ENCODE data around the gene PCLO.

The PCLO gene

GRCh38 chr7:82904871-82905270 lies 257.8 kb downstream of the PCLO start:
- TF ChIP-seq, protein P1, sequence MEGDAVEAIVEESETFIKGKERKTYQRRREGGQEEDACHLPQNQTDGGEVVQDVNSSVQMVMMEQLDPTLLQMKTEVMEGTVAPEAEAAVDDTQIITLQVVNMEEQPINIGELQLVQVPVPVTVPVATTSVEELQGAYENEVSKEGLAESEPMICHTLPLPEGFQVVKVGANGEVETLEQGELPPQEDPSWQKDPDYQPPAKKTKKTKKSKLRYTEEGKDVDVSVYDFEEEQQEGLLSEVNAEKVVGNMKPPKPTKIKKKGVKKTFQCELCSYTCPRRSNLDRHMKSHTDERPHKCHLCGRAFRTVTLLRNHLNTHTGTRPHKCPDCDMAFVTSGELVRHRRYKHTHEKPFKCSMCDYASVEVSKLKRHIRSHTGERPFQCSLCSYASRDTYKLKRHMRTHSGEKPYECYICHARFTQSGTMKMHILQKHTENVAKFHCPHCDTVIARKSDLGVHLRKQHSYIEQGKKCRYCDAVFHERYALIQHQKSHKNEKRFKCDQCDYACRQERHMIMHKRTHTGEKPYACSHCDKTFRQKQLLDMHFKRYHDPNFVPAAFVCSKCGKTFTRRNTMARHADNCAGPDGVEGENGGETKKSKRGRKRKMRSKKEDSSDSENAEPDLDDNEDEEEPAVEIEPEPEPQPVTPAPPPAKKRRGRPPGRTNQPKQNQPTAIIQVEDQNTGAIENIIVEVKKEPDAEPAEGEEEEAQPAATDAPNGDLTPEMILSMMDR (IDR thresholded peaks at IDR 0.05) = no peak

DNA sequence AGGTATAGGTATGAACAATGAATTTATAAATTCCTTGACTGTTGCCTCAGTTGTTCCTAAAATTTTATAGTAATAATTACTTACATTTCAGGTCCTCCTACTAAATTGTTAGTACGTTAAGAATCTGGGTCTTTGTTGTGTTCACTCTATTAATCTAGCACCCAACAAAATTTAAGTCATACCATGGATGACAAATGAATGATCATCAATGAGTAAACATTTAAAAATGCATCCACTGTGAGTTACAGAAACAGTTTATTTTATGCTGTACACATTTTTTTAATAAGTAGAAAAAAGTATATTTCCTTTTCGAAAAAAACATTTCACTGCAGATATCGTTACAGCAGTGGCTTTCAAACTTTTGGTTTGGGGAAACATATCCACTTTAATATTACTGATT lies 265.2 kb downstream of the PCLO start:
- TF ChIP-seq, protein P1 (IDR thresholded peaks at IDR 0.05) = no peak

- TF ChIP-seq, protein P1 (IDR thresholded peaks at IDR 0.05) = no peak
These were observed 276.4 kb downstream of the PCLO start for GRCh38 chr7:82886324-82886723.

DNA sequence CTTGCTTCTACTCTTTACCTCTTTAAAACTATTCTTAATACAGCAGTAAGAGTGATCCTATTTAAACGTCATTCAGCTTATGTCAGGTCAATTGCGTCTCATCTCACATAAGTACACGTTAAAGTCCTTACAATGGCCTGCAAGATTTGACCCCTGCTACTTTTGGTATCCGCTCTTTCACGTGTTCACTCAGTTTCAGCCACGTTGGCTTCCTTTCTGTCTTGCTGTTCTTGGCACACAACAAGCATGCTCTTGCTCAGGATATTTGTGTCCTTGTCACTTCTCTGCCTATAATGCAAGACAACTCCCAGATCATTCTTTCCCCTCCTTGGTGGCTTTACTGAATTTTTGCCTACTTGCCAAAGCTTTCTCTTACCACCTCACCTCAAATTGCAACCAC lies 296.8 kb downstream of the PCLO start:
- TF ChIP-seq, protein P1 (IDR thresholded peaks at IDR 0.05) = no peak

- TF ChIP-seq, protein P1 (IDR thresholded peaks at IDR 0.05) = no peak
These were observed 303.4 kb downstream of the PCLO start for GRCh38 chr7:82859106-82859850.

DNA sequence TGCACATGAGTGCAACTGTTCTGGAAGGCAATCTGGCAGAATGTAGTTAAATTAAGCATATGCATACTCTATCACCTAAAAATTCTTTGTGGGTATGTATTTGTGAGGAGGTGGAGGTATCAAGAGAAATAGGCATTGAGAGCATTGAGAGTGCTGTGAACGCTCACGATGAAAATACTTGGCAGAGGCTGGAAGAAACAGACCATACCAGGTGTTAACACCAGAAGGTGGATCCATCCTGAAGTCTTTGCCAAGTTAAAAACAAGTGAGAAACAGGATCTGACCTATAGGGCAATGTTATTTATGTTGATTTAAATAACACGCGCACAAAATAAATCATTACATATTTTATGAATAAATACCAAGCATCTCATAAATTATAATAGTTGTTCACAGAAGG lies 311.6 kb downstream of the PCLO start:
- TF ChIP-seq, protein P1 (IDR thresholded peaks at IDR 0.05) = no peak

DNA sequence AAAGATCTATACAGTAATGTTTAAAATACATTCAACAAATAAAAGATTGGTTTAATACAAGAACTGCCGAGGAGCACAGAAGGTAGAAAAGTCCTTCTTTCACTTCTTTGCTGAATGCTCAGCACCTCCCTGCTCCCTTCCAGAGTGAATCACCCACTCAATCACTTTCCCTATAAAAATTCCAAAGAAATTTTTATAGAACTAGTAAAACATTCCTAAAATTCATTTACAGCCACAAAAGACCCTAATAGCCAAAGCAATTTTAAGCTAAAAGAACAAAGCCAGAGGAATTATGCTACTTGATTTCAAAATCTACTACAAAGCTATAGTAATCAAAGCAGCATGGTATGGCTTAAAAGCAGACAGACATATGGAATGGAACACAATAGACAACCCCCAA lies 320.9 kb downstream of the PCLO start:
- TF ChIP-seq, protein P1 (IDR thresholded peaks at IDR 0.05) = no peak

- TF ChIP-seq, protein P1 (IDR thresholded peaks at IDR 0.05) = no peak
These were observed 322.6 kb downstream of the PCLO start for GRCh38 chr7:82840061-82840460.
